Left lobe of liver (tissue), 2 donors: Measurements from ENCODE around the gene TEX50. TPM values are rescaled to one million over a fixed set of nuclear protein-coding genes. Genes with fewer than 3 reads are reported as not detected.
"Not testable (repeated sequence)": the region's sequence is repeated elsewhere in the genome, so short reads cannot be mapped to it uniquely, and the experiment has no call there.

ENCODE experiments used
- ATAC-seq: fragments of 200-7000 bp; cut with Tn5 transposase; one replicate; pipeline ENCODE4 v1.9.1; 2020; ENCODE audit warnings: mild to moderate bottlenecking, moderate library complexity
- DNase-seq: peaks from one replicate; pipeline ENCODE4 v3.0.0-alpha.2; 2020; ENCODE audit warnings: low spot score
- total RNA-seq: library from RNA; stranded (reverse); gene quantifications from one replicate; pipeline ENCODE4 v1.2.1, GENCODE V29; 2021
- donor health status: DM: no; HTN: no; CAD: no; lungs with moderate emphysema.
- donor health status: DM: no; HTN: yes; CAD: no.

Gene TEX50
- total RNA-seq, 1 donor from 2014 or later = not detected

DNA sequence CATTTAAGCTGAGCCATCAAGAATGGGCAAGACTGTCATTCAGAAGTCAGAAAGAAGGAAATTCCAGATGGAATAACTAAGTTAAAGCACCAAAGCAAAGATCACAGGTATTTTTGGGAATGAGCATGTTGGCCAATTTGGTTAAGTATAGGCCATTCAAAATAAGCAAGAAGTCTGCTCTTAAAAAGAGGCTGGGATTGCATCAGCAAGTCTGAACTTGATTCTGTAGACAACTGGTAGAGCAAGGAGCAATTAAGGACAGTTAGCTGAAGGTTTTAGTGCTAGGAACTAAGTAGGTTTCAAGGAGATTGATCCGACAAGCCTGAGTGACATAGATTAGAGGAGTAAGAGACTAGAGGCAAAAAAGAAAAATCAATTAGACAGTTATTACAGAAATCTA, 26.1 kb downstream of the TEX50 start:
- DNase-seq = no peak
- ATAC-seq = no peak

- DNase-seq (no peak), ATAC-seq (no peak)
Observed at GRCh38 chr1:173661763-173662162, 26.6 kb downstream of the TEX50 start.

GRCh38 chr1:173663159-173663558, 28.0 kb downstream of the TEX50 start:
- ATAC-seq (no peak), DNase-seq (no peak)

GRCh38 chr1:173666646-173667045, 31.5 kb downstream of the TEX50 start:
- ATAC-seq (no peak), DNase-seq (no peak)

DNA sequence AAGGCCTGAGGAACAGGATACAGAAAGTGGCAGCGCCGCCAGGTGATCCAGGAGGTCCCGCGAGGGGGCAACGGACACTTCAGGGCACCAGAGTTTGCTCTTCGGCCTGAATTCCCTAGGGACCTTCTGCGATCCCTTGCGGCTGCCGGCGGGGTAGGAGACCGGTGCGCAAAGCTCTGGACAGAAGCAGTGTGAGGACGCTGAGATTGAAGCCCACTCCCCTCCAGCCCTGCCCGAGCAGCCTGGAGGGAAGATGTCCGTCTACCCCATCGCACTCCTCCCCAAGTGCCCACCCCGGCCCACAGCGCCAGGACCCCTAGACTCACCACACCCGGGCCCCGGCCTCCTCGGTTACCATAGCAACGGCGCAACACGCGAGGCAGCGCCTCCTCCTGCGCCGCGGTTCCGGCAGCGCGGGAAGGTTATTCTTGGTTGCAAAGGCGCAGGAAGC, 34.4 kb downstream of the TEX50 start, which contains the start of gene ANKRD45:
TSS of gene ANKRD45 (minus strand) at position 361 of the 451 bp plus-strand sequence. CDS start 10,433 bp downstream, outside the sequence.
- no peak for ATAC-seq
- DNase-seq = no peak

DNA sequence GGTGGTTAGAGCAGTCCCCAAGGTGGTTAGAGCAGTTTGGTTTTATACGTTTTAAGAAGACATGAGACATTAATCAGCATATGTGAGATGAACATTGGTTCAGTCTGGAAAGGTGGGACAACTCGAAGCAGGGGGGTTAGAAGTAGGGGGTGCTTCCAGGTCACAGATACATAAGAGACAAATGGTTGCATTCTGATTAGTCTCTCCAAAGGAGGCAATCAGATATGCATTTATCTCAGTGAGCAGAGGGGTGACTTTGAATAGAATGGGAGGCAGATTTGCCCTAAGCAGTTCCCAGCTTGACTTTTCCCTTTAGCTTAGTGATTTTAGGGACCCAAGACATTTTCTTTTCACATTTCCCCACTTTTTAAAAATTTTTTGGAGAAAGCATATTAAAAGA, 39.4 kb downstream of the TEX50 start:
- ATAC-seq, DNase-seq: not testable (repeated sequence)

DNA sequence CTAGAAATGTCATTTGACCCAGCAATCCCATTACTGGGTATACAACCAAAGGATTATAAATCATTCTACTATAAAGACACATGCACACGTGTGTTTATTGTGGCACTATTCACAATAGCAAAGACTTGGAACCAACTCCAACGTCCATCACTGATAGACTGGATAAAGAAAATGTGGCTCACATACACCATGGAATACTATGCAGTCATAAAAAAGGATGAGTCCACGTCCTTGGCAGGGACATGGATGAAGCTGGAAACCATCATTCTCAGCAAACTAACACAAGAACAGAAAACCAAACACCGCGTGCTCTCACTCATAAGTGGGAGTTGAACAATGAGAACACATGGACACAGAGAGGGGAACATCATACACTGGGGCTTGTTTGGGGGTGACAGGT, 45.0 kb downstream of the TEX50 start:
- not testable (repeated sequence) for DNase-seq, ATAC-seq

GRCh38 chr1:173682184-173682583, 47.0 kb downstream of the TEX50 start:
- DNase-seq (no peak), ATAC-seq (no peak)

- DNase-seq, ATAC-seq: not testable (repeated sequence)
Observed at GRCh38 chr1:173683838-173684237, 48.7 kb downstream of the TEX50 start.

DNA sequence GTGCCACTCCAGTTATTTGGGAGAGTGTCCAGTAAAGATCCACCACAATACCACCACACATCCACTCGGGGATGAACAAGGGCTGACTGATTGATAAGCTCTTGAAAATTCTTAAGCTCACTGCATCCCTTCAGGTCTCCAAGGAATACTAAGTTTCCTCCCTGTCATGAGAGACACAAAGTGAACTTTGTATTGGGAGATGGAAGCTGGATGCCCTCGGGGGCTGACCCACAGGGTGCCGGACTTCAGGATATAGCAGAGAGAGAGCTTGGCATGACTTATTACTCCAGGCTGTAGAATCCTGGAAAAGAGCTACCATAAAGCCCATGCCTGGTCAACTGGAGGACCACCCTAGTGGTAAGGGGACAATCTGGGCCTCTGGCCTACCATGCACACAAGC, 50.0 kb downstream of the TEX50 start:
- not testable (repeated sequence) for DNase-seq, ATAC-seq

Other genes with a start within 250 kb of the TEX50 start
- gene PRDX6, start 158.0 kb upstream of the TEX50 start, total RNA-seq = 477 TPM
- not detected for gene SLC9C2, start 32.3 kb upstream of the TEX50 start, total RNA-seq
- not detected for gene ANKRD45, start 34.5 kb downstream of the TEX50 start, total RNA-seq
- 13.2 TPM for gene KLHL20, start 79.6 kb downstream of the TEX50 start, total RNA-seq
- 11.1 TPM for gene DARS2, start 189.3 kb downstream of the TEX50 start, total RNA-seq
- 1.1 TPM for gene CENPL, start 189.5 kb downstream of the TEX50 start, total RNA-seq
- 52.0 TPM for gene GAS5, start 232.7 kb downstream of the TEX50 start, total RNA-seq
- 4.7 TPM for gene ZBTB37, start 233.0 kb downstream of the TEX50 start, total RNA-seq